Measurements from ENCODE around the gene DMGDH.

DNA sequence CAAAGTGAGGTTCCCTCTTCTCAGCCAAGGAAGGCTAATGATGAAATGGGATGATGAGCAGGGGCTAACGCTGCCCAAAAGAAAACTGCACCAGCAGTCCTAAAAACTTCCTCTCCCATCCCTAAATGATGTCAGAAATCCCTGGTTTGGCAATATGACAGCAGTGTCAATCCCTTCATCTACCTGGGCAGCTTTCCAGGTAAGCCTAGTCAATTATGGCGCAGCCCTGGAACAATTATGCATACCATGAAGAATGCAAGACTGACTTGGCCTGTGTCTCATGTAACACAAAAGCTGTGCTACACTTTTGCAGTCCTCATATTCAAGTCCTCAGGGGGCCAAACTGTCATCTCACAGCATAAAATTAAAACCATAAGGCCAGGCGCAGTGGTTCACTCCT lies 7.0 kb downstream of the DMGDH start:
- TF ChIP-seq, protein P1, sequence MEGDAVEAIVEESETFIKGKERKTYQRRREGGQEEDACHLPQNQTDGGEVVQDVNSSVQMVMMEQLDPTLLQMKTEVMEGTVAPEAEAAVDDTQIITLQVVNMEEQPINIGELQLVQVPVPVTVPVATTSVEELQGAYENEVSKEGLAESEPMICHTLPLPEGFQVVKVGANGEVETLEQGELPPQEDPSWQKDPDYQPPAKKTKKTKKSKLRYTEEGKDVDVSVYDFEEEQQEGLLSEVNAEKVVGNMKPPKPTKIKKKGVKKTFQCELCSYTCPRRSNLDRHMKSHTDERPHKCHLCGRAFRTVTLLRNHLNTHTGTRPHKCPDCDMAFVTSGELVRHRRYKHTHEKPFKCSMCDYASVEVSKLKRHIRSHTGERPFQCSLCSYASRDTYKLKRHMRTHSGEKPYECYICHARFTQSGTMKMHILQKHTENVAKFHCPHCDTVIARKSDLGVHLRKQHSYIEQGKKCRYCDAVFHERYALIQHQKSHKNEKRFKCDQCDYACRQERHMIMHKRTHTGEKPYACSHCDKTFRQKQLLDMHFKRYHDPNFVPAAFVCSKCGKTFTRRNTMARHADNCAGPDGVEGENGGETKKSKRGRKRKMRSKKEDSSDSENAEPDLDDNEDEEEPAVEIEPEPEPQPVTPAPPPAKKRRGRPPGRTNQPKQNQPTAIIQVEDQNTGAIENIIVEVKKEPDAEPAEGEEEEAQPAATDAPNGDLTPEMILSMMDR (IDR thresholded peaks at IDR 0.05; ENCODE audit: borderline replicate concordance, extremely low read depth, low read length, poor library complexity, severe bottlenecking), result no peak
- TF ChIP-seq EZH2 (IDR thresholded peaks at IDR 0.05; ENCODE audit: borderline replicate concordance, low read depth, low read length, severe bottlenecking), result no peak

Data from DND-41 (cell line).